ENCODE measurements around the gene LZTFL1.

- TF ChIP-seq CTCF (IDR thresholded peaks at IDR 0.05) = no peak
- TF ChIP-seq EP300 (IDR thresholded peaks at IDR 0.05) = no peak
Measured at GRCh38 chr3:45807681-45808540, 34.0 kb downstream of the LZTFL1 start.
